Neuronal stem cell (in vitro differentiated cells): ENCODE data around the gene CCDC192.

Source experiments
- DNase-seq: peaks from one replicate; pipeline ENCODE4 v3.0.0-alpha.2; 2013; ENCODE audit warnings: low spot score
- H2AFZ ChIP-seq: one replicate; pipeline ENCODE4 v1.6.1; 2013; ENCODE audit warnings: mild to moderate bottlenecking, low read length, inconsistent platforms
- H2AK5ac ChIP-seq: 2 replicates; pipeline ENCODE4 v1.6.1; 2013; ENCODE audit warnings: low read depth, mild to moderate bottlenecking, inconsistent platforms, low read length, moderate library complexity, mixed read lengths
- H2BK120ac ChIP-seq: 2 replicates; pipeline ENCODE4 v1.6.1; 2013; ENCODE audit warnings: low read depth, mild to moderate bottlenecking, inconsistent platforms, low read length, moderate library complexity, mixed read lengths
- H2BK12ac ChIP-seq: one replicate; pipeline ENCODE4 v1.6.1; 2013; ENCODE audit warnings: low read length, inconsistent platforms
- H2BK15ac ChIP-seq: 2 replicates; pipeline ENCODE4 v1.6.1; 2013; ENCODE audit warnings: mild to moderate bottlenecking, low read length, inconsistent platforms, mixed read lengths
- H2BK5ac ChIP-seq: one replicate; pipeline ENCODE4 v1.6.1; 2013; ENCODE audit warnings: inconsistent platforms, mild to moderate bottlenecking, low read length, moderate library complexity
- H3K14ac ChIP-seq: one replicate; pipeline ENCODE4 v1.6.1; 2013; ENCODE audit warnings: low read length, inconsistent platforms
- H3K18ac ChIP-seq: 2 replicates; pipeline ENCODE4 v1.6.1; 2013; ENCODE audit warnings: low read length, inconsistent platforms
- H3K23ac ChIP-seq: 2 replicates; pipeline ENCODE4 v1.6.1; 2013; ENCODE audit warnings: low read depth, mild to moderate bottlenecking, mixed read lengths, low read length, inconsistent platforms; ENCODE audit not compliant: poor library complexity
- H3K27ac ChIP-seq: replicated peaks from 3 replicates; pipeline ENCODE4 v1.5.1; 2013; ENCODE audit warnings: low read length, inconsistent platforms
- H3K27me3 ChIP-seq, 3 experiments: 2 replicates each; pipeline ENCODE4 v1.6.1; 2013; ENCODE audit warnings: low read length in 3 of 3, mild to moderate bottlenecking in 2 of 3, inconsistent platforms in 1 of 3, low read depth in 1 of 3, mixed read lengths in 1 of 3, moderate library complexity in 1 of 3; ENCODE audit not compliant: control insufficient read depth in 3 of 3, insufficient read depth in 3 of 3
- H3K36me3 ChIP-seq, 2 donors: replicated peaks in 1 of 2; 2 replicates each; pipeline ENCODE4 v1.6.1; 2013; ENCODE audit warnings: low read length in 2 of 2; ENCODE audit not compliant: control insufficient read depth in 2 of 2, insufficient read depth in 2 of 2
- H3K4ac ChIP-seq: 2 replicates; pipeline ENCODE4 v1.6.1; 2013; ENCODE audit warnings: inconsistent platforms, mild to moderate bottlenecking, low read length, moderate library complexity
- H3K4me1 ChIP-seq, 2 donors: 1 replicate in 1 of 2; 2 replicates in 1 of 2; pipeline ENCODE4 v1.6.1; 2013; ENCODE audit warnings: low read length in 2 of 2, low read depth in 1 of 2; ENCODE audit not compliant: control insufficient read depth in 2 of 2, insufficient read depth in 1 of 2
- H3K4me2 ChIP-seq: one replicate; pipeline ENCODE4 v1.6.1; 2013; ENCODE audit warnings: mild to moderate bottlenecking, low read length, inconsistent platforms; ENCODE audit not compliant: insufficient read depth, poor library complexity, severe bottlenecking
- H3K4me3 ChIP-seq, 2 donors: 2 replicates each; pipeline ENCODE4 v1.5.1; 2013; ENCODE audit warnings: low read length in 2 of 2, mild to moderate bottlenecking in 2 of 2, inconsistent platforms in 1 of 2, moderate library complexity in 1 of 2
- H3K79me1 ChIP-seq: one replicate; pipeline ENCODE4 v1.6.1; 2013; ENCODE audit warnings: low read depth, mild to moderate bottlenecking, inconsistent platforms, low read length, moderate library complexity
- H3K9ac ChIP-seq: one replicate; pipeline ENCODE4 v1.6.1; 2013; ENCODE audit warnings: mild to moderate bottlenecking, low read depth, low read length, inconsistent platforms; ENCODE audit not compliant: poor library complexity
- H3K9me3 ChIP-seq, 2 donors: replicated peaks in 1 of 2; 2 replicates each; pipeline versions ENCODE3 to v1.6.1; 2013; ENCODE audit warnings: low read length in 2 of 2, mild to moderate bottlenecking in 2 of 2, inconsistent platforms in 1 of 2, low read depth in 1 of 2, mixed read lengths in 1 of 2, moderate library complexity in 1 of 2; ENCODE audit not compliant: control insufficient read depth in 2 of 2, insufficient read depth in 1 of 2
- H4K8ac ChIP-seq: one replicate; pipeline ENCODE4 v1.6.1; 2013; ENCODE audit warnings: low read depth, mild to moderate bottlenecking, inconsistent platforms, low read length, moderate library complexity
- H4K91ac ChIP-seq: one replicate; pipeline ENCODE4 v1.6.1; 2013; ENCODE audit warnings: low read length, low read depth, mild to moderate bottlenecking, inconsistent platforms; ENCODE audit not compliant: poor library complexity
- WGBS, 2 donors: extraction: QIAGEN DNeasy Blood & Tissue Kit; methylation state at CpG; one replicate each; pipeline ENCODE4 v1.1.7; 2013; ENCODE audit warnings: missing lambda C conversion rate in 2 of 2, mixed read lengths in 1 of 2; ENCODE audit not compliant: insufficient read length in 2 of 2, insufficient replicate concordance in 1 of 2; ENCODE audit errors: extremely low coverage in 2 of 2; 5-methylcytosine and 5-hydroxymethylcytosine counted together

CCDC192 gene

GRCh38 chr5:127910307-127910956 lies 207.2 kb downstream of the CCDC192 start:
- no CpG with 5 or more reads among the region's 2 CpGs for WGBS, 2 donors
- no peak for DNase-seq
- no peak overlapping the region for H2BK5ac ChIP-seq

GRCh38 chr5:127911619-127912018 lies 208.4 kb downstream of the CCDC192 start:
- Histone ChIP-seq H3K4ac (no peak overlapping the region), H3K4me1 (no peaks in the 10 kb centered on the region), H2BK5ac (no peak overlapping the region), H4K8ac (no peak overlapping the region), H4K91ac (no peak overlapping the region), H3K79me1 (no peaks in the 10 kb centered on the region), H3K4me2 (no peak overlapping the region), H3K23ac (no peak overlapping the region), H2BK12ac (no peak overlapping the region), H3K9ac (no peak overlapping the region), H2BK120ac (no peak overlapping the region), H3K14ac (no peak overlapping the region), H2AFZ (no peak overlapping the region), H3K4me3 (no peak overlapping the region), H2BK15ac (no peak overlapping the region), H2AK5ac (no peak overlapping the region), H3K27ac (no peak overlapping the region), H3K27me3 (no peaks in the 10 kb centered on the region), H3K18ac (no peak overlapping the region), H3K36me3 (no peaks in the 10 kb centered on the region), H3K9me3 (no peaks in the 10 kb centered on the region)
- no peak for DNase-seq
- no CpG with 5 or more reads among the region's 2 CpGs for WGBS, 2 donors

More at GRCh38 chr5:127910307-127910956, 207.2 kb downstream of the CCDC192 start:
- Histone ChIP-seq H3K4me1 (no peaks in the 10 kb centered on the region), H3K23ac (no peak overlapping the region), H3K9me3 (no peaks in the 10 kb centered on the region), H3K4me2 (no peak overlapping the region), H2BK15ac (no peak overlapping the region), H4K91ac (no peak overlapping the region), H3K27ac (no peak overlapping the region), H3K79me1 (no peaks in the 10 kb centered on the region), H2BK12ac (no peak overlapping the region), H2AK5ac (no peak overlapping the region), H4K8ac (no peak overlapping the region), H2AFZ (no peak overlapping the region), H3K18ac (no peak overlapping the region), H3K27me3 (no peaks in the 10 kb centered on the region), H3K9ac (no peak overlapping the region), H3K4me3 (no peak overlapping the region), H2BK120ac (no peak overlapping the region), H3K14ac (no peak overlapping the region), H3K4ac (no peak overlapping the region), H3K36me3 (no peaks in the 10 kb centered on the region)

- H3K4me2 ChIP-seq = no peak overlapping the region
- H3K9me3 ChIP-seq = no peaks in the 10 kb centered on the region
- no peak overlapping the region for H2BK120ac ChIP-seq
- H2AFZ ChIP-seq = no peak overlapping the region
- H3K4me3 ChIP-seq = no peak overlapping the region
- no peaks in the 10 kb centered on the region for H3K36me3 ChIP-seq
- H2AK5ac ChIP-seq = no peak overlapping the region
- no peaks in the 10 kb centered on the region for H3K27me3 ChIP-seq
- no peak overlapping the region for H2BK15ac ChIP-seq
- no CpG with 5 or more reads among the region's 3 CpGs for WGBS, 2 donors
- DNase-seq = no peak
- no peak overlapping the region for H3K18ac ChIP-seq
- H3K27ac ChIP-seq = no peak overlapping the region
- H3K4me1 ChIP-seq = no peaks in the 10 kb centered on the region
- H2BK12ac ChIP-seq = no peak overlapping the region
- no peak overlapping the region for H3K4ac ChIP-seq
- H4K91ac ChIP-seq = no peak overlapping the region
- H3K79me1 ChIP-seq = no peaks in the 10 kb centered on the region
- H3K23ac ChIP-seq = no peak overlapping the region
- no peak overlapping the region for H2BK5ac ChIP-seq
- H4K8ac ChIP-seq = no peak overlapping the region
- no peak overlapping the region for H3K9ac ChIP-seq
- no peak overlapping the region for H3K14ac ChIP-seq
Observed at GRCh38 chr5:127912411-127912810, 209.2 kb downstream of the CCDC192 start.

GRCh38 chr5:127916885-127917573 lies 213.8 kb downstream of the CCDC192 start:
- no peak for DNase-seq
- no peaks in the 10 kb centered on the region for H3K27me3 ChIP-seq
- no peaks in the 10 kb centered on the region for H3K79me1 ChIP-seq
- no peak overlapping the region for H3K14ac ChIP-seq
- no peak overlapping the region for H2BK120ac ChIP-seq
- H3K4ac ChIP-seq = no peak overlapping the region
- H3K4me2 ChIP-seq = no peak overlapping the region
- H2BK15ac ChIP-seq = no peak overlapping the region
- H4K91ac ChIP-seq = no peak overlapping the region
- no peak overlapping the region for H2BK5ac ChIP-seq
- no peak overlapping the region for H2BK12ac ChIP-seq
- no peak overlapping the region for H2AFZ ChIP-seq
- H3K9me3 ChIP-seq = no peaks in the 10 kb centered on the region
- no peaks in the 10 kb centered on the region for H3K36me3 ChIP-seq
- no peak overlapping the region for H4K8ac ChIP-seq
- H3K27ac ChIP-seq = no peak overlapping the region
- H3K9ac ChIP-seq = no peak overlapping the region
- H2AK5ac ChIP-seq = no peak overlapping the region
- H3K4me1 ChIP-seq = no peaks in the 10 kb centered on the region
- WGBS, 2 donors = no CpG with 5 or more reads among the region's 3 CpGs
- no peak overlapping the region for H3K4me3 ChIP-seq
- H3K23ac ChIP-seq = no peak overlapping the region
- no peak overlapping the region for H3K18ac ChIP-seq
